Fibroblast of villous mesenchyme (primary cell): ENCODE results near the gene TMEM164. TPM values are rescaled to one million over a fixed set of nuclear protein-coding genes. Genes with fewer than 3 reads are reported as not detected.

ENCODE experiments used
- DNase-seq: peaks from one replicate; pipeline ENCODE4 v3.0.0-alpha.2; 2010; ENCODE audit warnings: low read depth
- H3K4me3 ChIP-seq: 2 replicates; pipeline ENCODE4 v1.5.1; 2011; ENCODE audit warnings: low read depth, mild to moderate bottlenecking, low read length
- CTCF ChIP-seq: IDR thresholded peaks from 2 replicates; pipeline ENCODE4 v1.5.1; 2012; ENCODE audit warnings: low read depth, mild to moderate bottlenecking, low read length; ENCODE audit not compliant: insufficient read depth
- total RNA-seq: library from RNA; depleted of rRNA; stranded (reverse); fragments of >200 nt; gene quantifications from 2 replicates; pipeline ENCODE4 v1.2.3, GENCODE V29; 2012

TMEM164 gene
- total RNA-seq, 1 donor = 11.7 TPM

- no peak for DNase-seq
- no peak overlapping the region for H3K4me3 ChIP-seq
- peak; percentile 44 for TF ChIP-seq CTCF
These were observed 122.7 kb downstream of the TMEM164 start for GRCh38 chrX:110125446-110126162.

DNA sequence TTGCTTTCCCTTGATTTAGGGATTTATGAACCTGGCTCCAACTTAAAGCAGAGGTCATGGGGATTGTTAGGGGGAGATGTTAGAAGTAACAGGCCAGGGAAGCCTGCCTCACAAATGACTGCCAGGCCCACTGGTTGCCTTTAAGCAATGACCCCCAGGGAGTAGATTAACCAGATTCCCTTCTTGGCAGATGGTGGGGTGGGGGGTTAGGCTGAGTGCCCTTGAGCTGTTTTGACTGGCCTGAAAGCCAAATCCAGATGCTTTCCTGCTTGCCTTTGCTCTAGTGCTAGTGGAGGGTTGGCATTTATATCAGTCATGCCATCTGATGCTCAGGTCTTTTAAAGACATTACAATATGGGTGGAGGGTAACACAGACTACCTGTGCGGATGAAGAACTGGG lies 128.1 kb downstream of the TMEM164 start:
- DNase-seq = no peak
- TF ChIP-seq CTCF = no peak
- H3K4me3 ChIP-seq = no peak overlapping the region

GRCh38 chrX:110132450-110133114 lies 129.7 kb downstream of the TMEM164 start:
- no peak for TF ChIP-seq CTCF
- DNase-seq = no peak
- H3K4me3 ChIP-seq = no peak overlapping the region

DNA sequence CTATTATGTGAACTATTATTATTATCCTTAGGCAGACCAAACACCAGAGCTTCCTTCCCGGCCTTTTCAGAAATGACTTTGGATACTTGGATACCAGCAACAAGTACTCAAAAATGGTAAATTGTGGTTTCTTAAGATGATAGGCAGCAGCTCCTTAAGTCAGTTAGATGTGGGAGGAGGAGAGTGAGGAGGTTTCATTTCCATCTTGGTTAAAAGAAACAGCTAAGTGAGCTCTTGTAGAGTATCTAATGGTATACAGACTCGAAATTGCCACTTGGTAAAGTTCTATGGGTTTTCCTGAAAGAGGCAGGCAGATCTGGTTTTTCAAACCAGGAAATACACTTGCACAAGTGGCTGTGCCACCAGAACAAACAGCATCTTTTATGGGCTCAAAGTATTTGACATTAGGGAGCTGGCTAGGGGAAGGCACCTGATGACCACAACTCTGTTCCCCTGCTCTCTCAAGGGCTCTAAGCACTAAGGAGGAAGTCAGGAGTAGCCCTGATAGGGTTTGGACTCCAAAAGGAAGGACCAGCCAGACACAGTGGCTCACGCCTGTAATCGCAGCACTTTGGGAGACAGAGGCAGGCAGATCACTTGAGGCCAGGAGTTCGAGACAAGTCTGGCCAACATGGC lies 130.9 kb downstream of the TMEM164 start:
- no peak for TF ChIP-seq CTCF
- no peak for DNase-seq
- no peak overlapping the region for H3K4me3 ChIP-seq

- no peak for DNase-seq
- no peak for TF ChIP-seq CTCF
- H3K4me3 ChIP-seq = no peak overlapping the region
These were observed 132.7 kb downstream of the TMEM164 start for GRCh38 chrX:110135618-110136017.

- peak; percentile 51 for DNase-seq
- H3K4me3 ChIP-seq = no peak overlapping the region
These were observed 133.2 kb downstream of the TMEM164 start for GRCh38 chrX:110136136-110136535.

More at GRCh38 chrX:110136136-110136535, 133.2 kb downstream of the TMEM164 start:
- TF ChIP-seq CTCF = no peak
